ENCODE results near the gene ARID1B.

Gene ARID1B

DNA sequence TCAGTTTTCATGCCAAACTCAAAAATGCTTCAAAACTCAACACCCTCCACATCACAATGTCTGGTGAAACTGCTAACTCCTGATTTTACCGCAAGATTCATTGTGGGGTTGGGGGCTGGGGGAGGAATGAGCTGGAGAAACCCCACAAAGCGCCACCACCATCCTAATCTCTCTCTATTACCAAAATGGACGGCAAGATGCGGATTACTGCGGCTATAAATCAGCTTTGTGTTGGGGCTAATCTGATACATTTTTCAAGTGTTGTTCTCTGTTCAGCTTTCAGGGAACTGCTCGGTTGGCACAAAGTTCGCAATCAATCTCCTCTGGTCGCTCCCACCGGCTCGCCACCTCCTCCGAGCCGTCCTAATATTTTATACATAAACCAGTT, 462.5 kb downstream of the ARID1B start:
- no peak overlapping the region for H3K9ac ChIP-seq (ENCODE audit: low read length)
- H3K4me2 ChIP-seq (ENCODE audit: low read length): no peak overlapping the region
- no peaks in the 10 kb centered on the region for H3K79me2 ChIP-seq (ENCODE audit: insufficient read depth, low read length)

DNA sequence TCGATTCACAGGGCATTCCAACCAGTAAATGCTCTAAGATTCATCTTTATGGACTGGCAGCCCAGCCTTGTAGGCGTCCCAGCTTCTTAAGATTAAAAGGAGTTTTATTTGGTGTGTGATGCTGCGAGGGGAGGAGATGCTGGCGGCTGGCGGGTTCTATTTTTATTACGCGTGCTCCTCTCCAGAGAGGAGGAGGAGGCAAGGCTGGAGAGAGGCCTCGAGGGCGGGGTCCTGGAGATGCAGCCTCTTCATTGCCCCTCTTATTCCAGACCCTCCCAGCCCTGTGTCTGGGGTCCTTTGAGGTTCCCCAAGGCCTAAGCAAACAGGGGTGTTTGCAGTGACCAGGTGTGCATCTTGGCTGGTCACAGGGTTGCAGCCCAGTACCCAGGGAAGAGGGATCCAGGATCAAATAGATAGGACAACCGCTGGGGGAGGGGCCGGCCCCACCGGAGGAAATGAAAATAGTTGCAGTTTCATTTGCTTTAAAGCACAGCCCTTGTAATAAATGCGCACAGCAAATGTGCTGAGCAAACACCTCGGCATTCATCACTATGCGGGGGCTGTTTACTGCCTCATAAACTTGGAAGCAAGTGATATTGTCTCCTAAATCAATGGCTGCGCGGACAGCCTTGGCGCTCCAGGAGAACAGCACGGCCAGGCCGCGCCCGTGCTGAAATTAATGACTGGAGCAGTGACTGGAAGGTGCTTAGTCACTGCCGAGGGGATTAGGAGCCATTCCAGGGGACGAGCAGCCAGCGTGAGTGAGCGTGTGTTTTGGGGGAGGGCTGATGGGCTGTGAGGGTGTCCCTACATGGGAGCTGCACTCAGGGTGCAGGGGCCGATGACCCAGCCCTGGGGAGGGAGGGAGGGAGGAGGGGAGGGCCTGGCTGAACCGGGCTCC, 463.1 kb downstream of the ARID1B start:
- Histone ChIP-seq H3K4me2 (ENCODE audit: low read length) (no peak overlapping the region), H3K27me3 (ENCODE audit: insufficient read depth, low read length) (peaks cover 12% of the 10 kb centered on the region; the same call in 1 of the 2 replicates), H3K79me2 (ENCODE audit: insufficient read depth, low read length) (no peaks in the 10 kb centered on the region), H3F3A (ENCODE audit: insufficient read depth, low read length) (no peaks in the 10 kb centered on the region), H3K36me3 (ENCODE audit: insufficient read depth, low read length) (no peaks in the 10 kb centered on the region), H3K27ac (ENCODE audit: low read depth, low read length, poor library complexity, severe bottlenecking) (no peak overlapping the region), H3K9me2 (ENCODE audit: low read depth, low read length) (no peaks in the 10 kb centered on the region), H3K9me3 (ENCODE audit: low read length) (no peaks in the 10 kb centered on the region), H2AFZ (ENCODE audit: low read length) (no peak overlapping the region), H3K4me1 (ENCODE audit: insufficient read depth, low read length, severe bottlenecking) (no peaks in the 10 kb centered on the region), H3K9ac (ENCODE audit: low read length) (no peak overlapping the region), H3K4me3 (ENCODE audit: low read depth, low read length, poor library complexity, severe bottlenecking) (no peak overlapping the region), H4K20me1 (ENCODE audit: insufficient read depth, low read length) (no peaks in the 10 kb centered on the region)
- TF ChIP-seq EZH2 (IDR thresholded peaks at IDR 0.05; ENCODE audit: borderline replicate concordance, low read length): no peak
- TF ChIP-seq, protein P1, sequence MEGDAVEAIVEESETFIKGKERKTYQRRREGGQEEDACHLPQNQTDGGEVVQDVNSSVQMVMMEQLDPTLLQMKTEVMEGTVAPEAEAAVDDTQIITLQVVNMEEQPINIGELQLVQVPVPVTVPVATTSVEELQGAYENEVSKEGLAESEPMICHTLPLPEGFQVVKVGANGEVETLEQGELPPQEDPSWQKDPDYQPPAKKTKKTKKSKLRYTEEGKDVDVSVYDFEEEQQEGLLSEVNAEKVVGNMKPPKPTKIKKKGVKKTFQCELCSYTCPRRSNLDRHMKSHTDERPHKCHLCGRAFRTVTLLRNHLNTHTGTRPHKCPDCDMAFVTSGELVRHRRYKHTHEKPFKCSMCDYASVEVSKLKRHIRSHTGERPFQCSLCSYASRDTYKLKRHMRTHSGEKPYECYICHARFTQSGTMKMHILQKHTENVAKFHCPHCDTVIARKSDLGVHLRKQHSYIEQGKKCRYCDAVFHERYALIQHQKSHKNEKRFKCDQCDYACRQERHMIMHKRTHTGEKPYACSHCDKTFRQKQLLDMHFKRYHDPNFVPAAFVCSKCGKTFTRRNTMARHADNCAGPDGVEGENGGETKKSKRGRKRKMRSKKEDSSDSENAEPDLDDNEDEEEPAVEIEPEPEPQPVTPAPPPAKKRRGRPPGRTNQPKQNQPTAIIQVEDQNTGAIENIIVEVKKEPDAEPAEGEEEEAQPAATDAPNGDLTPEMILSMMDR (IDR thresholded peaks at IDR 0.05; ENCODE audit: low read length): no peak

More for the DNA sequence above, 462.5 kb downstream of the ARID1B start:
- no peaks in the 10 kb centered on the region for H3K36me3 ChIP-seq (ENCODE audit: insufficient read depth, low read length)
- no peak overlapping the region for H3K4me3 ChIP-seq (ENCODE audit: low read depth, low read length, poor library complexity, severe bottlenecking)
- H3K9me2 ChIP-seq (ENCODE audit: low read depth, low read length): no peaks in the 10 kb centered on the region
- TF ChIP-seq, protein P1 (IDR thresholded peaks at IDR 0.05; ENCODE audit: low read length): no peak
- H3F3A ChIP-seq (ENCODE audit: insufficient read depth, low read length): no peaks in the 10 kb centered on the region
- H3K9me3 ChIP-seq (ENCODE audit: low read length): no peaks in the 10 kb centered on the region
- peaks cover 15% of the 10 kb centered on the region; the same call in 1 of the 2 replicates for H3K27me3 ChIP-seq (ENCODE audit: insufficient read depth, low read length)
- no peaks in the 10 kb centered on the region for H3K4me1 ChIP-seq (ENCODE audit: insufficient read depth, low read length, severe bottlenecking)
- H4K20me1 ChIP-seq (ENCODE audit: insufficient read depth, low read length): no peaks in the 10 kb centered on the region
- H3K27ac ChIP-seq (ENCODE audit: low read depth, low read length, poor library complexity, severe bottlenecking): no peak overlapping the region
- no peak overlapping the region for H2AFZ ChIP-seq (ENCODE audit: low read length)

DNA sequence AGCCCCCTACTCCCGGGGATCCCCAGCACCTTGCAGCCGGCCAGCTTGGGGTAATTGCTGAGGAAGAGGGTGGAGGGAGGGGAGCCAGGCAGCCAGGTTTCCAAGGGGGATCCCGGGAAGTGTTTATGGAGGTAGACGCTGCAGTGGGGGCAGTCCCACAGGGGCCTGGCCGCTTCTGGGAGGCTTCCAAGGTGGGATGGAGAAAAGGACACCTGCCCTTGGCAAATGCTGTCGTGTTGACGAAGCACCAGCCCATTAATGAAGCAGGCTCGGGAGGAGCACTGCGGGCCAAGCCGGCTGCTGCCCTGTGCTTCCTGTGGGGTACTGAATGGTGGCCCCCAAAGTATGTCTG, 463.8 kb downstream of the ARID1B start:
- Histone ChIP-seq H3K79me2 (ENCODE audit: insufficient read depth, low read length) (no peaks in the 10 kb centered on the region), H3K36me3 (ENCODE audit: insufficient read depth, low read length) (no peaks in the 10 kb centered on the region), H3F3A (ENCODE audit: insufficient read depth, low read length) (no peaks in the 10 kb centered on the region), H4K20me1 (ENCODE audit: insufficient read depth, low read length) (no peaks in the 10 kb centered on the region), H3K9ac (ENCODE audit: low read length) (no peak overlapping the region), H3K9me3 (ENCODE audit: low read length) (no peaks in the 10 kb centered on the region), H3K9me2 (ENCODE audit: low read depth, low read length) (no peaks in the 10 kb centered on the region), H3K4me3 (ENCODE audit: low read depth, low read length, poor library complexity, severe bottlenecking) (no peak overlapping the region), H3K4me2 (ENCODE audit: low read length) (no peak overlapping the region), H3K27me3 (ENCODE audit: insufficient read depth, low read length) (peaks cover 12% of the 10 kb centered on the region; the same call in 1 of the 2 replicates), H3K4me1 (ENCODE audit: insufficient read depth, low read length, severe bottlenecking) (no peaks in the 10 kb centered on the region), H2AFZ (ENCODE audit: low read length) (no peak overlapping the region), H3K27ac (ENCODE audit: low read depth, low read length, poor library complexity, severe bottlenecking) (no peak overlapping the region)
- TF ChIP-seq, protein P1 (IDR thresholded peaks at IDR 0.05; ENCODE audit: low read length): no peak
- no peak for TF ChIP-seq EZH2 (IDR thresholded peaks at IDR 0.05; ENCODE audit: borderline replicate concordance, low read length)

All from OCI-LY1 (cell line).